GM21390 (cell line): Measurements from ENCODE around the gene ZCCHC24.
"Not testable (repeated sequence)": the region's sequence is repeated elsewhere in the genome, so short reads cannot be mapped to it uniquely, and the experiment has no call there.

Experiments
- ATAC-seq: cut with Tn5 transposase; IDR thresholded peaks from one replicate; pipeline ENCODE4 v1.9.1; 2021; ENCODE audit not compliant: unreplicated experiment

The ZCCHC24 gene

DNA sequence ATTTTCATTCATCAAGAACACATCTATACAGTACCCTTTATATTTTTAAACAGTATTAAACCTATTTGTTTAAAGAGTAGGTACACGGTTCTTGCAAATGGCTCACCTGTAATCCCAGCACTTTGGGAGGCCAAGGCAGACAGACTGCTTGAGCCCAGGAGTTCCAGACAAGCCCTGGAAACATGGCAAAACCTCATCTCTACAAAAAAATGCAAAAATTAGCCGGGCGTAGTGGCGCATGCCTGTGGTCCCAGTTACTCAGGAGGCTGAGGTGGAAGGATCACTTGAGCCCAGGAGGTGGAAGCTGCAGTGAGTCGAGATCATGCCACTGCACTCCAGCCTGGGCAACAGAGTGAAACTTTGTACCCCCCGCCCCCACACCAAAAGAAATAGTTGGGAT, 1.8 kb upstream of the ZCCHC24 start:
- ATAC-seq, result not testable (repeated sequence)

DNA sequence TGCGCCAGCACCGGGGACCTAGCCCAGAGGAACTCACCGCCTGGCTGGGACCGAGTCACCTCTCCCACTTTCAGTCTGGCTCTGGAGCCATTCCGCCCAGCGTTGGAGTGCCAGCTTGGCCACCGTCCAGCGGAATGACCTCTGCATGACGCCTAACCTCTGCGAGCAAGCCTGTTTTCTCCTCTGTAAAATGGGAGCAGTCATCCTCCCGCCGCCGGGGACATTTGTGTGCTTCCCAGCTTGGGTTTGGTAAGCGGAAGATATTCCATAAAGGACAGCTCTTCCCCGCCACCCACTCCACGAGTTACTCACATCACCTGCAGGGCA, 1.3 kb upstream of the ZCCHC24 start:
- ATAC-seq, result no peak

GRCh38 chr10:79445977-79446757, 743 bp upstream of the ZCCHC24 start:
- ATAC-seq, result peak; percentile 2

DNA sequence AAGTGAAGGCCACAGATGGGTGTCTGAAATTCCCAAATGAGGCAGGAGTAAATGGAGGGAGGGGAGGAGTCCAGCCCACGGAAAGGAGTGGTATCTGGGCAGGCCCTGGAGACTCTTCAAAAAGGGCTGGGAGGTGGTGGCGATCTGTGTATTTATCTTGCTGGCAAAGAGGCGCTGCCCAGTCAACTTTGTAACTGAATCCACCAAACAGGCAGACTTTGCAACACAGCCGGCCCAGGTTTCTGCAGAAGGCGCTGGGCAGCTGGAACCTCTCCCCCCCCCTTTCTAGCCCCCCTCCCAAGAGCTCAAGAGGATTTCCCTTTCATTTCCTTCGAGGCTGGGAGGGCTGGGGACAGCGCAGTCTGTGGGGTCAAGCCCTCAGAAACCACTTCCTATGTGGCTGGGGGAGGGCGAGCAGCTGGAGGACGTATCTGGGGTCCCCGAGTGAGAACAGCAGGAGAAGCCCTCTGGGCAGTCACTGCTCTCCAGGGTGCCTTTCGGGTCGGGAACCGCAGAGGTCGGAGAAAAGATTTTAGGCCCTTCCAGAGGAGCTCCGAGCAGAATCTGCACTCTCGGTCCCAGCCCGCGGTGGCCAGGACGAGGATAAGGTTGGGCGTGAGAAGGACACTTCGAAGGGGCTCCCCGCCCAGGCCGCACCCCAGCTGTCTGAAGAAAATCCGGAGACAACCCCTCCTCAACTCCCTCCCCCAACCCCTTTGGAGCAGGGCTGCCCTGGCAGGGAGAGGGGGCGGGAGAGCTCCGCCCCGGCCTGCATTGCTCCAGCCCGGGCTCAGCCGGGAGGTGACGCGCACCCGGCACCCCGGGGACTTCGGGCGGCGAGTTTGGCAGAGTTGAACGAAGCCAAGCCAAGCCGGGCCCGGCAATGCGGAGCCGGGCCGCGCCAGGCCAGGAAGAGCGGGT, 965 bp downstream of the ZCCHC24 start:
- peak; percentile 25 for ATAC-seq

DNA sequence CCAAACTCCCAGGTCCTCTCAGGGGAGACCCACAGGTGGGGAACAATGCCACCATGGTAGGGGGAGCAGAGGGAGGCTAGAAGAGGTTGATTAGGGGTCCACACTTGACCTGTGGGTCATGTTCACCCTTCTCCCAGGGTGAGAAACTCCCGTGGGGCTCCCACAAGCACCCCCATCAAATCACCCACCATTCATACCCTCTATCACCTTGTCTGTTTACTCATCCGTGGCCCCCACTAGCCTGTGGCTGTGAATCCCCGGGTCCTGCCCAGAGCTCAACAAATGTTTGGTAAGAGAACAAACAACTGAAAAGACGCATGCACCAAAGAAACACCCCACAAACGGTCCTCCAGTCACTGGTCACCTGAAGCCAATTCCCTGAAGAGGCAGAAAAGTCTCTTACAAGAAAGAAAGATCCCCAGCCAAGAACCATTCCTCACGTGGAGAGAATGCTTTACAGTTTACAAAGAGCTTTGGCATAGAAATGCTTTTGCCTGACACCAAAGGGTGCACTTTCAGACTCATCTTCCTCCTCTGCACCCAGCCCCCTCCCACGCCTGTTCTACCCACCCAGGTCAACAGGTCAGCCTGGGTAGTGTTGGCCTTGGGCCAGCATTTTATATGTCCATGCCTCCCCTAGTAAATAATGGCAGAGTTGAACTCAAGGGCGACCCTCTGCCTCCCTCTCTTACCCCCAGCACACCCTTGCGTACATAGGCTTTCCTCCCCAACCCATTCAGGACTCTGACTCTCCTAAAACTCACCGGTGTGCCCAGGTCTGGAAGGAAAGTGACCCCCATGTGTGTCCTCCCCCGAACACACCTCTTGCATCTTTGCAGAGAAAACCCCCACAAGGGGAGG, 1.9 kb downstream of the ZCCHC24 start:
- ATAC-seq, result no peak

DNA sequence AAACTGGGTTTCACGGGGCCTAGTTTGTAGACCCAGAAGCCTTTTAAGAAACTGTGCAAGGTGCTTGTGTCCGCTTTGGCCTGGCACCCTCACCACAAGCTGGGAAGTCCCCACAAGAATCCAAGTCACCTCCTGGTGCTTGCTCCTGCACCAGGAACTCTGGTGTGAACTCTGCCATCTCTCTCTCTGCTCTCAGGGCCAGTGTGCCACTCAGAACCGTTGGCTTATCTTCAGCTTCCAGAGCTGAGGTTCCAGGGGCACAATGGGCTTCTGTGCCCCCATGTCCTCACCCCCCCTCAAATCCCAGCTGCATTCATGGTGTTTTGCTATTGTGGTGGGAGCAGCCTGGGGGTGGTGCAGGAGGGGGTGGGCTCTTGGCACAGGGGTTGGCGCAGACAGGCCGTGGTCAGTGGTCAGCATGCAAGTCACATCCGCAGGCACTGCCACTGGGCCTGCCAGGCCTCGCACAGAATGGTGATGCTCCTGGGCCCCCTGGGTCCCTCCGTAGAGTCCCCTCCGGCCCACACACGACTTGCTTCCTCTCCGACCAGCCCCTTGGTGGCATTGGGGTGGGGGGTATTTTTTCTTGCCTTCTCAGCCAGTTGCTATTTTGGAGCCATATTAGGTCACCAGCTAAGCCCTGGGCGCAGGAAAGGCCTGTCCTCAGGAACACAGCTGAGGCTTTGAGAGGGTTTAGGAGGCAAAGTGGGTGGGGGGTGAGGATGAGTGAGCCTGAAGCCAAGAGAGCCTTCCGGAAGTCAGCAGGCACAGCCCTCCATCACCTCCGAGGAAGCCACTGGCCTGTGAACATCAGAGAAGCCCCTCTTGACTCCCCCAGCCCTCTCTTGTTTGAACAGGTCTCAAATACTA, 3.0 kb downstream of the ZCCHC24 start:
- no peak for ATAC-seq

- no peak for ATAC-seq
Observed at GRCh38 chr10:79441433-79441832, 4.0 kb downstream of the ZCCHC24 start.

DNA sequence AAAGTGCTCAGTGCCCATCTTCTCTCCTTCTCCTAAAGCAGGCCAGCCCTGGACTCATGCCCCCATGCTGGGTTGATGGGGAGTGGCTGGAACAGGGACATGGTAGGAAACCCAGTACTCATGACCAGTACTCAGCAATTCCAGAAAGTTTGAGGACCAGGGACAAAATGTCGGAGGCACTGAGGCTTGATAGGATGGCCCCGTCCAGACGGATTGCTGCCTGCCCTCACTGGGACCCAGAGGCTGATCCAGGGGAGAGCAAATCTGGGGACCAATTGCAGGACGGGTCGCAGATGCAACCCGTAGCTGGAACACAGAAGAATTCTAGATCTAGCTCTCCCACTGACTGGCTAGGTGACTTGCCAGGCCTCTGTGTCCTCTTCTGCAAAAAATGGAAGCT, 5.1 kb downstream of the ZCCHC24 start:
- ATAC-seq, result no peak

- ATAC-seq, result no peak
Observed at GRCh38 chr10:79438699-79439085, 6.7 kb downstream of the ZCCHC24 start.

GRCh38 chr10:79438021-79438698, 7.3 kb downstream of the ZCCHC24 start:
- no peak for ATAC-seq

- no peak for ATAC-seq
Observed at GRCh38 chr10:79437111-79437814, 8.2 kb downstream of the ZCCHC24 start.

- ATAC-seq, result no peak
Observed at GRCh38 chr10:79436850-79437103, 8.6 kb downstream of the ZCCHC24 start.

DNA sequence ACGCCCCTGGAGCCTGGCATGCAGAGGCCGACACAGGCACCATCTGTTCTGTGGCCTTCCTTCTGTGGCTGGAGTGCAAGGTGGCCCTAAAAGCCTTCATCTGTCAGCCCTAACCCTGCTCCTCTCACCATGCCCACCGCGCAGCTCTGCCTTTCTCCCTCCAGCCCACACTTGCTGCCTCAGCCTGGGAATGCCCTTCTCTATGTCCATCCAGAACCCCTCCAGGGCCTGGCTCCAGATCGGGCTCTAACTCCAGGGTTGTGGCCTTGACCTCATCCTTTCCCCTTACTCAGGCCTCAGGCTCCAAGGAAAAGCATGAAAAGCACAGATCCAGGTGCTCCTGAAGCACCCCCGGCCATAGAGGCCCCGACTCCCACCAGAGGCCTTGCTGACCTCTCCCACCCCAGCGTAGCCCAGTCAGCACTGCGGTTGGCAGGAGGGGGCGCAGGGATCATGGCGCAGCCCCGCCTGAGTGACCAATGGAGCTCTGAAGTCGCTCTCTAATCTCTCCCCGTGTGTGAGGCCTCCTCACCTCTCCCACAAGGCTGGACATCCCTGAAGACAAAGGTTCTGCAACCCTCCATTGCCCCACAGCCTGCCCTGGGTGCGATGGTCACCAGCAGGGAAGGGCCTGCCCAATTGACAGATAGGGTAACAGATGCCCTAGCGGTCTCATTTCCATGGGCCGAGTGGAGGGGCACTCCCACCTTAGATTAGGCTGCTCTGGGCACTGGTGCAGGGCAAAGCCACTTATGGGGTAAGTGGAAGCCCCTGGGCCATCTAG, 9.2 kb downstream of the ZCCHC24 start:
- no peak for ATAC-seq

DNA sequence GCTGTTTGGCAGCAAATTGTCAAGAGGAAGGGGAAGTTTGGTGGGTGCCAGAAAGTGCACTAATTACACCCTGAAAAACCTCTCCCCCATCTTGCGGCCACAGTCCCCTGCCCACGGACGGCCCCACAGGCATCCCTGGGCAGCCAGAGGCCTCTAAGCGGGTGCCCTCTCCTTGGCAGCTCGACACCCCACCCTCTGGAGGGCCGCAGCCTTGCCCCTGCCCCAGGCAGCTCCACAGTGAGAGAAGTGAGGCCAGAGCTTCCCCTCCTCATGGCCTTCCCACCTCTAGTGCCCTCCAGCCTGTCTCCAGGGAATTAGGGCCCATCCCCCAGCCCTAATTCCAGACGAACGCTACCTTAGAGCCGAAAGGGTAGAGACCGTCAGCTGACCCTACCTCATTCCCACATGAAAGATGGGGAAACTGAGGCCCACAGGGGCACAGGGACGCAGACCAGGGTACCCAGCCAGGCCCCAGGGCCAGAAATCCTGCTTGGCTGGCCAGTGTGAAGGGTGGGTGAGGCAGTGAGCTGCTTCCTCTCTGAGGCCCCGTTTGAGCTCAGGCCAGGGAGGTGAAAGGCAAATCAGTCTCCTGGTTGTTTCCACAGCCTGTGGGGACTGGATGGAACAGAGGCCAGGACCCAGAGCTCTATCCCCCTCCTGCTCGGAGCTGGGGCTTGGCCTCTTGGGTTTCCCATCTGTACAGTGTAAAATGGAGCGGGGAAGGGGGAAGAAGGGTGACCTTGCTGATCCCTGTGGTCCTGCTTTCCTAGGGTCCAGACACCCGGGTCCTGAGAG, 10.0 kb downstream of the ZCCHC24 start:
- no peak for ATAC-seq

DNA sequence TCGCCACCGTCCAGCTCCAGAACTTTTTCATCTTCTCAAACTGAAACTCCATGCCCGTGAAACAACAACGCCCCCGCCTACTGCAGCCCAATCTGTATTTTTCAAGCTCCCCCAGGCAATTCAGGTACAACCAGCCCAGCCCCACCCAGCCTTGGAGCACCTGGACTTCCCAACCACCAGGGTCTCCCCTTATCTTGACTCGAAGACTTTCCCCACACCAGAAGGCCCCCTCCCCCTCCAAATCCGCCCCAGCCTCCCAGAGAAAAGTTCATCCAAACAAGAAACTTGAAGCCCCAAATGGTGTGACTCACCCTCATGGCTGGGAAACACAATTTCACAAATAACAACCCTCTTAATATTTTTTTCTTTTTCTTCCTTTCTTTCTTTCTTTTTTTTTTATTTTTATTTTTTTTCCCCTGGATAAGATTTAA, 10.6 kb downstream of the ZCCHC24 start:
- ATAC-seq, result no peak

DNA sequence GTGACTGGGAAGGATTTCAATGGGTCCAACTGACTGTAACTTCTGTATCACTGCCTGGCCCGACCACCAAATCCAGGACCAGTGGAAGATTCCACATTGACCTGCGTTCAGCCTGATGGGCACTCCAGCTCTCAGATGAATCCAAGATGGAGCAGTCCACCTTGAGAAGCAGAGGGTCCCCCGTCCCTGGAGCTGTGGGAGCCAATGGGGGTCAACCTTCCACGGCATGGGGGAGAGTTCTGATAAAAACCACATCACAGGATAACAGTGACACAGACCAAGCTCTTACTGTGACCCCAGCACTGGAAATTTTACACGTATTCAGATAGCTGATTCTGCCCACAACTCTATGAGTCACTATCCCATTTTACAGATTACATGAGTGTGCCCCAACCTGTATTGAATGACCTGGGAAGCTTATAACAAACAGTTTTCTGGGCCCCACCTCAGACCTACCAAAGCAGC, 11.2 kb downstream of the ZCCHC24 start:
- no peak for ATAC-seq

DNA sequence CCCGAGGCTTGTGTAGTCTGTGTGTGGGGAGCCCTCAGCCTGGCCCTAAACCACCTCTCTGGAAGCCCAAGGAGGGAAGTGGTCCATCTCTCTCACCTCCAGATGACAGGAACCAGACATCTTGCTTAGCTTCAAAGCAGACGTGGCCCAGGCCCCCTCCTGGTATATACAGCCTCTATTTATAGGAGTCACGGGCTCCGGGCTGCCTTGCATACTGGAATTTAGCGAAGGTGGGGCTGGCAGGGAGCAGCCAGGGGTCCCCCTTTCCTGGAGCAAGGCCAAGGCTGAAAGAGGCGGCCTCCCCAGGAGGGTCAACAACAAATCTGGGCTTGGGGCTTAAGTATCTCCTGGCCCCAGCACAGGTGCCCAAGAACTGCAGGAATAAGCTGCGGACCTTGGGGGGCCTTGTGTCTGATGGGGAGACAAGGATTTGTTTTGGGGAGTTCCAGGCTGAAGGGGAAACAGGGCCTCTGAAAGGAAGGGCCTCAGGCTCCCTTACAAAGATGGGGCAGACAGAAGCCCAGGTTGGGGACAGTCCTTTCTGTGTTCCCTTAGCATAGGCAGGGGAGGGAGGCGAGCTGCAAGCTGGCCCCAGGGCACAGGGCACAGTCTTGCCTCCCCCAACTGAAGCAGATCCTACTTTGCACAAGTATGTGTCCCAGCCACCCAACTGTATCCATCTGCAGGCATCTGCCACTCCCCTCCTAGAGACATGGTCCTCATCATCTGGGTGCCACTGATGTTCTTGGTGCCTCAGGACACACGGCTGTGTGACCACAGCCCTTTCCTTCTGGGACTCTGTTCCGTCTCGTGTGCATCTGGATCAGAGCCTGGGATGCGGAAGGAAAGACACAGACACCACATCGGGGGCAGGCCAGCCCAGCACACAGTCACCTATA, 11.9 kb downstream of the ZCCHC24 start:
- ATAC-seq, result no peak
